HUES48 (cell line): ENCODE results near the gene COL28A1.
"Not testable (repeated sequence)": the region's sequence is repeated elsewhere in the genome, so short reads cannot be mapped to it uniquely, and the experiment has no call there.

ENCODE experiments used
- H3K27ac ChIP-seq: one replicate; pipeline ENCODE4 v1.7.0; 2013; ENCODE audit warnings: low read depth, low read length, inconsistent platforms
- H3K27me3 ChIP-seq: 2 replicates; pipeline ENCODE4 v1.6.1; 2013; ENCODE audit warnings: mild to moderate bottlenecking, low read length; ENCODE audit not compliant: control insufficient read depth, insufficient read depth
- H3K36me3 ChIP-seq: 2 replicates; pipeline ENCODE4 v1.6.1; 2013; ENCODE audit warnings: low read length; ENCODE audit not compliant: control insufficient read depth, insufficient read depth
- H3K4me1 ChIP-seq: 2 replicates; pipeline ENCODE4 v1.6.1; 2013; ENCODE audit warnings: mild to moderate bottlenecking, low read length; ENCODE audit not compliant: control insufficient read depth, insufficient read depth
- H3K4me3 ChIP-seq: 2 replicates; pipeline ENCODE4 v1.5.1; 2013; ENCODE audit warnings: mild to moderate bottlenecking, low read depth, low read length
- H3K9ac ChIP-seq: 2 replicates; pipeline ENCODE4 v1.6.1; 2013; ENCODE audit warnings: mild to moderate bottlenecking, low read depth, low read length, moderate library complexity
- H3K9me3 ChIP-seq: 2 replicates; pipeline ENCODE4 v1.6.1; 2013; ENCODE audit warnings: low read length; ENCODE audit not compliant: control insufficient read depth, insufficient read depth

The COL28A1 gene

GRCh38 chr7:7474436-7474835, 61.2 kb downstream of the COL28A1 start:
- Histone ChIP-seq H3K4me1 (no peaks in the 10 kb centered on the region), H3K9me3 (no peaks in the 10 kb centered on the region), H3K27ac (no peak overlapping the region), H3K27me3 (no peaks in the 10 kb centered on the region), H3K36me3 (no peaks in the 10 kb centered on the region), H3K4me3 (no peak overlapping the region), H3K9ac (no peak overlapping the region)

- H3K4me3 ChIP-seq, H3K27me3 ChIP-seq, H3K27ac ChIP-seq, H3K36me3 ChIP-seq, H3K4me1 ChIP-seq, H3K9ac ChIP-seq, H3K9me3 ChIP-seq: not testable (repeated sequence)
Measured at GRCh38 chr7:7464991-7465765, 70.5 kb downstream of the COL28A1 start.

GRCh38 chr7:7454000-7454399, 81.7 kb downstream of the COL28A1 start:
- peaks cover 1% of the 10 kb centered on the region; the same call in 1 of the 2 replicates for H3K9me3 ChIP-seq
- H3K4me3 ChIP-seq: no peak overlapping the region
- no peaks in the 10 kb centered on the region for H3K4me1 ChIP-seq
- H3K27ac ChIP-seq: no peak overlapping the region
- no peak overlapping the region for H3K9ac ChIP-seq
- H3K36me3 ChIP-seq: no peaks in the 10 kb centered on the region
- H3K27me3 ChIP-seq: no peaks in the 10 kb centered on the region

GRCh38 chr7:7452652-7453051, 83.0 kb downstream of the COL28A1 start:
- Histone ChIP-seq H3K36me3 (no peaks in the 10 kb centered on the region), H3K4me1 (no peaks in the 10 kb centered on the region), H3K4me3 (no peak overlapping the region), H3K27ac (no peak overlapping the region), H3K27me3 (no peaks in the 10 kb centered on the region), H3K9me3 (peaks cover 12% of the 10 kb centered on the region), H3K9ac (no peak overlapping the region)

GRCh38 chr7:7452119-7452518, 83.6 kb downstream of the COL28A1 start:
- H3K27me3 ChIP-seq: no peaks in the 10 kb centered on the region
- no peak overlapping the region for H3K4me3 ChIP-seq
- H3K9me3 ChIP-seq: peaks cover 13% of the 10 kb centered on the region
- H3K36me3 ChIP-seq: no peaks in the 10 kb centered on the region
- no peak overlapping the region for H3K27ac ChIP-seq
- no peaks in the 10 kb centered on the region for H3K4me1 ChIP-seq
- no peak overlapping the region for H3K9ac ChIP-seq

- H3K36me3 ChIP-seq: no peaks in the 10 kb centered on the region
Measured at GRCh38 chr7:7449055-7449454, 86.6 kb downstream of the COL28A1 start.

GRCh38 chr7:7446616-7447015, 89.1 kb downstream of the COL28A1 start:
- H3K27me3 ChIP-seq: no peaks in the 10 kb centered on the region
- H3K4me3 ChIP-seq: no peak overlapping the region
- no peak overlapping the region for H3K9ac ChIP-seq
- no peaks in the 10 kb centered on the region for H3K36me3 ChIP-seq
- peaks cover 18% of the 10 kb centered on the region for H3K9me3 ChIP-seq
- H3K4me1 ChIP-seq: no peaks in the 10 kb centered on the region
- no peak overlapping the region for H3K27ac ChIP-seq

More at GRCh38 chr7:7449055-7449454, 86.6 kb downstream of the COL28A1 start:
- H3K27ac ChIP-seq: no peak overlapping the region
- H3K9ac ChIP-seq: no peak overlapping the region
- H3K4me1 ChIP-seq: no peaks in the 10 kb centered on the region
- H3K27me3 ChIP-seq: no peaks in the 10 kb centered on the region
- peaks cover 18% of the 10 kb centered on the region for H3K9me3 ChIP-seq
- no peak overlapping the region for H3K4me3 ChIP-seq

- H3K4me1 ChIP-seq: no peaks in the 10 kb centered on the region
- no peaks in the 10 kb centered on the region for H3K27me3 ChIP-seq
- no peaks in the 10 kb centered on the region for H3K36me3 ChIP-seq
- H3K4me3 ChIP-seq: no peak overlapping the region
- peaks cover 16% of the 10 kb centered on the region for H3K9me3 ChIP-seq
- no peak overlapping the region for H3K9ac ChIP-seq
- H3K27ac ChIP-seq: no peak overlapping the region
Measured at GRCh38 chr7:7443806-7444350, 91.8 kb downstream of the COL28A1 start.

GRCh38 chr7:7439564-7439963, 96.1 kb downstream of the COL28A1 start:
- Histone ChIP-seq H3K27ac (no peak overlapping the region), H3K27me3 (no peaks in the 10 kb centered on the region), H3K4me3 (no peak overlapping the region), H3K4me1 (peaks cover 8% of the 10 kb centered on the region), H3K9me3 (no peaks in the 10 kb centered on the region), H3K36me3 (no peaks in the 10 kb centered on the region), H3K9ac (no peak overlapping the region)

GRCh38 chr7:7438851-7439250, 96.8 kb downstream of the COL28A1 start:
- Histone ChIP-seq H3K27ac (no peak overlapping the region), H3K36me3 (no peaks in the 10 kb centered on the region), H3K9me3 (no peaks in the 10 kb centered on the region), H3K9ac (no peak overlapping the region), H3K27me3 (no peaks in the 10 kb centered on the region), H3K4me1 (peaks cover 15% of the 10 kb centered on the region), H3K4me3 (no peak overlapping the region)

GRCh38 chr7:7435978-7436377, 99.7 kb downstream of the COL28A1 start:
- no peak overlapping the region for H3K4me3 ChIP-seq
- peaks cover 18% of the 10 kb centered on the region for H3K4me1 ChIP-seq

More at GRCh38 chr7:7435978-7436377, 99.7 kb downstream of the COL28A1 start:
- Histone ChIP-seq H3K27me3 (no peaks in the 10 kb centered on the region), H3K9me3 (no peaks in the 10 kb centered on the region), H3K36me3 (no peaks in the 10 kb centered on the region), H3K9ac (no peak overlapping the region), H3K27ac (no peak overlapping the region)
